Astrocyte of the spinal cord (primary cell): ENCODE results near the gene KRTAP4-12.
"Not testable (repeated sequence)": the region's sequence is repeated elsewhere in the genome, so short reads cannot be mapped to it uniquely, and the experiment has no call there.

Experiments used
- DNase-seq: peaks from one replicate; pipeline ENCODE4 v3.0.0; 2011; ENCODE audit warnings: low read depth, low spot score
- H3K4me3 ChIP-seq: 2 replicates; pipeline ENCODE4 v1.5.1; 2011; ENCODE audit warnings: low read depth, mild to moderate bottlenecking, low read length, moderate library complexity
- CTCF ChIP-seq: IDR thresholded peaks from 2 replicates; pipeline ENCODE4 v1.5.1; 2012; ENCODE audit warnings: low read depth, mild to moderate bottlenecking, low read length, inconsistent platforms
- in situ Hi-C: cut with HindIII; loops from 2 replicates; pipeline ENCODE4 v1.10.0; 2017; ENCODE audit warnings: low sequenced_read_pairs

KRTAP4-12 gene

GRCh38 chr17:41123991-41124371, at the start of gene KRTAP4-12:
KRTAP4-12 (minus strand) TSS chr17:41124182; CDS start chr17:41124122, 60 bp downstream.
- H3K4me3 ChIP-seq, in situ Hi-C loops, DNase-seq: not testable (repeated sequence)

GRCh38 chr17:41171886-41172285, 47.9 kb upstream of the KRTAP4-12 start:
- no peak for DNase-seq
- no peak for TF ChIP-seq CTCF
- in situ Hi-C loops: no loop called here
- H3K4me3 ChIP-seq: no peak overlapping the region

GRCh38 chr17:41168121-41168520, 44.1 kb upstream of the KRTAP4-12 start, which contains the start of gene KRTAP4-3:
KRTAP4-3 (minus strand) TSS chr17:41168221; CDS start chr17:41168172, 49 bp downstream.
- in situ Hi-C loops: no loop called here
- H3K4me3 ChIP-seq: no peak within 1 kb of the TSS
- no peak for DNase-seq

GRCh38 chr17:41167561-41167960, 43.6 kb upstream of the KRTAP4-12 start:
- DNase-seq: no peak
- TF ChIP-seq CTCF: no peak
- H3K4me3 ChIP-seq: no peak overlapping the region
- in situ Hi-C loops: no loop called here

More at GRCh38 chr17:41168121-41168520, 44.1 kb upstream of the KRTAP4-12 start, which contains the start of gene KRTAP4-3:
- no peak for TF ChIP-seq CTCF

GRCh38 chr17:41163828-41164227, 39.8 kb upstream of the KRTAP4-12 start:
- TF ChIP-seq CTCF: no peak
- H3K4me3 ChIP-seq: no peak overlapping the region
- in situ Hi-C loops: no loop called here
- no peak for DNase-seq

GRCh38 chr17:41160648-41161047, 36.7 kb upstream of the KRTAP4-12 start, which contains the start of gene KRTAP4-4:
KRTAP4-4 (minus strand) TSS chr17:41160748; CDS start chr17:41160691, 57 bp downstream.
- DNase-seq: no peak
- no peak within 1 kb of the TSS for H3K4me3 ChIP-seq
- TF ChIP-seq CTCF: no peak
- in situ Hi-C loops: no loop called here

GRCh38 chr17:41160190-41160589, 36.2 kb upstream of the KRTAP4-12 start:
- DNase-seq, in situ Hi-C loops, H3K4me3 ChIP-seq: not testable (repeated sequence)

GRCh38 chr17:41153856-41154255, 29.9 kb upstream of the KRTAP4-12 start:
- no peak for DNase-seq
- H3K4me3 ChIP-seq: no peak overlapping the region
- in situ Hi-C loops: no loop called here
- no peak for TF ChIP-seq CTCF
